Dedifferentiated amniotic fluid mesenchymal stem cell (primary cell): ENCODE results near the gene CCDC82.
"Not testable (repeated sequence)": the region's sequence is repeated elsewhere in the genome, so short reads cannot be mapped to it uniquely, and the experiment has no call there.

Experiments used
- DNase-seq: peaks from one replicate; pipeline ENCODE4 v3.0.0-alpha.2; 2016; ENCODE audit errors: extremely low spot score

The CCDC82 gene

DNA sequence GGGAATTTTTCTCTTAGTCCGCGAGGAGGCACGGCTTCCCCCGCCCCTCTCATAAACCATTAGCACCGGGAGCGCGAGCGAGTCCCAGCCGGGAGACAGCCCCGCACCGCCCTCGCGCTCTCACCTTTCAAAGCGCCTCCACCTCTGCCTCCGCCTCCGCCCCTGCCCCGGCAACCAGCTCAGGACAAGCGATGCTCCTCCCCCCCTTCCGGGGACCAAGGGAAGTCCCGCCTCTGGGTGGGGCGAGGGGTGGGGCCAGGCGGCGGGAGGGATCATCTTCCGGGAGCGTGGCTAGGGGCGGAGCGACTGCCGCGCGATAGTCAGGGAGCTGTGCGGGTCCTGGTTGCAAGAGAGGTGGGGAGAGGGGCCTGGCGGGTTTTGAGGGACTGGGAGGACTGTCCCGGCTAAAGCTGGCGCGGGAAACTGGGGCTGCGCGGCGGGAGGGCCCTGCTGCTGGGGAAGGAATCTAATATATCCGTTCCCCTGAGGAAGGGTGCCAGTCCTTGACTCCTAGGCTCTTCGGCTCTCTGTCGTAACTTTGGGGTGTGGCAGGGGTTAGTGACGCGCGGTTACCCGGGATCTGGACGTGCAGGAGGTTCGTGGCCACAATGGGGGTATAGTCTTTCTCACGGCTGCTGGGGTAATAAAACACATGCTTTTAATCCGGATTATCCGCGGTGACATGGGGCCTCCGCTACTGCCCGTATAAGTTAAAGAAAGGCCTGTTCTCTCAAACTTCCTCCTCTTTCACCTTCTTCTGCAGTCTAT, at the start of gene CCDC82, which contains the start of gene JRKL:
Gene CCDC82 (minus strand): TSS at position 193 of the 768 bp plus-strand sequence. CDS start 5,165 bp downstream, outside the sequence.
Gene JRKL (plus strand): TSS at position 294 of the 768 bp plus-strand sequence. CDS start 637 bp downstream, outside the sequence.
- DNase-seq, result peak; percentile 92

- DNase-seq, result not testable (repeated sequence)
Observed at GRCh38 chr11:96432654-96433053, 42.9 kb upstream of the CCDC82 start.

- DNase-seq, result no peak
Observed at GRCh38 chr11:96430668-96431067, 41.0 kb upstream of the CCDC82 start.

DNA sequence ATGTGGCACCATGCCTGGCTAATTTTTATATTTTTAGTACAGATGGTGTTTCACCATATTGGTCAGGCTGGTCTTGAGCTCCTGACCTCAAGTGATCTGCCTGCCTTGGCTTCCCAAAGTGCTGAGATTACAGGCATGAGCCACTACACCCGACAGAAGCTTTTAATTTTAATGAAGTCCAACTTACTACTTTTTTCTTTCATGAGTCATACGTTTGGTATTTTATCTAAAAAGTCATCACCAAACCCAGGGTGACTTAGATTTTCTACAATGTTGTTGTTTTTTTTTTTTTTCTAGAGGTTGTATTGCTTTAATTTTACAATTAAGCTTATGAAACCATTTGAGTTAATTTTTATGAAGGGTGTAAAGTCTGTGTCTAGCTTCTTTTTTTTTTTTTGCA, 35.0 kb upstream of the CCDC82 start:
- peak; percentile 54 for DNase-seq

DNA sequence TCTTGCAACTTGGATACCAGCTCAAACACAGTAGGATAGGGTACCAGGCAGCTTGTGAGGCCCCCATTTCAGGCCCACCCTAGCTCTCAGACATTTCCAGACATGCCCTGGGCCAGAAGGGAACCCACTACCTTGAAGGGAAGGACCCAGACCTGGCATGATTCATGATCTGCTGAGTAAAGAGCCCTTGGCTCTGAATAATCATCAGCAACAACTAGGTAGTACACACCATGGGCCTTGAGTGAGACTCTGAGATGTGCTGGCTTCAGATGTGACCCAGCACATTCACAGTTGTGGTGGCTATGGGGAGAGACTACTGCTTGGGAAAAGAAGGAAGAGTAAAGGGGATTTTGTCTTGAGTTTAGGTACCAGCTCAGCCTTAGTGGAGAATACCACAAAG, 23.7 kb upstream of the CCDC82 start:
- no peak for DNase-seq

GRCh38 chr11:96412761-96413381, 23.2 kb upstream of the CCDC82 start:
- no peak for DNase-seq

GRCh38 chr11:96411412-96411811, 21.7 kb upstream of the CCDC82 start:
- DNase-seq, result not testable (repeated sequence)

- no peak for DNase-seq
Observed at GRCh38 chr11:96400697-96401096, 11.0 kb upstream of the CCDC82 start.

DNA sequence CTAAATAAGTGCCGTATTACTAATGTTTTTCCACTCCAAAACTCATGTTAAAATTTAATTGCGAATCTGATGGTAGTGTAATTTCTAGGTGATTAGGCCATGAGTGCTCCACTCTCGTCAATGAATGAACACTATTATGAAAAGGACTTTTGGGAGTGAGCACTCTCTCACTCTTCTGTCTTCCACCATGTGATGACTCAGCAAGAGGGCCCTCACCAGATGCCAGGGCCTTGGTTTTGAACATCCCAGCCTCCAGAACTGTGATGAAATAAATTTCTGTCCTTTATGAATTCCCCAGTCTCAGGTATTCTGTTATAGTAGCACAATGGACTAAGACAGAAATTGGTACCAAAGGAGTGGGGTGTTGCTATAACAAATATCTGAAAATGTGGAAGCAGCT, 8.2 kb upstream of the CCDC82 start:
- no peak for DNase-seq

DNA sequence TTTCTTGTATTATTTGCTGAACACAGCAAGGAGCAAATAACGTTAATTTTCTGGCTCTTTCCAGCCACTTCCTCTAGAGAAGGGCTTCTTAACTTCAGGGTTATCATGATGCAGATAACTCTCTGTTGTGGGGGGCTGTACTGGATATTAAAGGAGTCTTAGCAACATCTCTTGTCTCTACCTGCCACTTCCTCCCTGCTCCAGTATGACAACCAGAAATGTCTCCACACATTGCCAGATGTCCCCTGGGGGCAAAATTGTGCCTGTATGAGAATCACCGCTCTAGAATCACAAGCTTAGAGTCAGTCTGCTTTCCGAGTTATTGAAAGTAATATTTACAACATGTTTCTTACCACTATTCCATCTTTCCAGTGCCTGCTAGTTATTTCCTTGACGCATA, 6.9 kb upstream of the CCDC82 start:
- no peak for DNase-seq

- DNase-seq, result no peak
Observed at GRCh38 chr11:96394773-96395172, 5.1 kb upstream of the CCDC82 start.

- DNase-seq, result peak; percentile 70
Observed at GRCh38 chr11:96393753-96394348, 4.1 kb upstream of the CCDC82 start.

DNA sequence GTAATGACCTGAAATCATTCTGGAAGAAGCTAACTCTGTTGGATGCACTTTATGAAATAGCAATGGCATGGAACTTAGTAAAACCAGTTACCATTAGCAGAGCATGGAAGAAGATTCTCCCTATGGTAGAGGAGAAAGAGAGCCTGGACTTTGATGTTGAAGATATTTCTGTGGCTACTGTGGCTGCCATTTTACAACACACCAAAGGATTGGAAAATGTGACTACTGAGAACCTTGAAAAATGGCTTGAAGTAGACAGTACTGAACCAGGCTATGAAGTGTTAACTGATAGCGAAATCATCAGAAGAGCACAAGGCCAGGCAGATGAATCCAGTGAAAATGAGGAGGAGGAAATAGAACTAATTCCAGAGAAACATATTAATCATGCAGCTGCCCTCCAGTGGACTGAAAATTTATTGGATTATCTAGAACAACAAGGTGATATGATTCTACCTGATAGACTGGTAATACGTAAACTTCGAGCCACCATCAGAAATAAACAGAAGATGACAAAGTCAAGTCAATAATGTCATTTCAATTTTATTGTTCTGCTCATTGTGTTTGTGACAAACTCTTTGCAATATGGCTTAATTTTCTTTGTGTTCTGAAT, 2.1 kb upstream of the CCDC82 start:
- DNase-seq, result no peak

- no peak for DNase-seq
Observed at GRCh38 chr11:96390488-96390792, 728 bp upstream of the CCDC82 start.

- DNase-seq, result no peak
Observed at GRCh38 chr11:96388891-96389719, 607 bp downstream of the CCDC82 start.

- DNase-seq, result no peak
Observed at GRCh38 chr11:96385187-96385586, 4.5 kb downstream of the CCDC82 start.

GRCh38 chr11:96384156-96384555, 5.6 kb downstream of the CCDC82 start:
- no peak for DNase-seq

GRCh38 chr11:96376796-96377195, 12.9 kb downstream of the CCDC82 start:
- DNase-seq, result no peak

DNA sequence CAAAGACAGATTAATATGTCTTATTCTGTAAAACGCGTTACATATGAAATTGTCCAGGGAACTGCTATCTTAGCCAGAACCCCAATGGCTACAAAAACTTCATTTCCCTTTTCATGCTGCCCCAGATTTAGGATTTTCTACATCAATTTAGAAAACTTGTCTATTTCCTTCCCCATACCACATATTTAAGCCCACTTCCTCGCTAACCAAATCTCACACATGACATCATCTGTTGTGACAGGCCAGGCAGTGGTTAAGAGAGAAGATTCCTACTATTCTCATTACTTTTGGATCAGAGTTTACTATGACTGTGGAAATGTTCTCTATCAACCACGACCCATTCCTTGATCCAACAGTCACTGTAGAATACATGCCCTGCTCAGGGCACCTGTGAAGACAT, 15.9 kb downstream of the CCDC82 start:
- no peak for DNase-seq

- DNase-seq, result no peak
Observed at GRCh38 chr11:96367342-96367741, 22.4 kb downstream of the CCDC82 start.

DNA sequence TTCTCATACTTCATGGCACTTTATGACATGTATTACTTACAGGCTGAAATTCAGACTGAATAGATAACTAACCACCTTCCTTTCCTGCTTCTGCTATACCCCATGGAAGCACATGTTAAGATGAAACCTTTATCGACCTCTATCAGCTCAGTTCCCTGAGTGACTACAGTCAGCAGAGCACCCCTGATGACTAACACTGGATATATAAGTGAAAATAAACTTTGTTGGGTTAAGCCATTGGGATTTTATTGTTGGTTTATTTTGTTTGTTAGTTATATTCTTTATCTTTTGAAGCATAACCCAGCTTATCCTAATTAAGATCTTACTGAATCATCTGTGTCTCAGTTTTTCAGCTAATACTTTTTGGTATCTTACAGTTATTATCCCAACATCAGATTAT, 23.7 kb downstream of the CCDC82 start:
- no peak for DNase-seq

DNA sequence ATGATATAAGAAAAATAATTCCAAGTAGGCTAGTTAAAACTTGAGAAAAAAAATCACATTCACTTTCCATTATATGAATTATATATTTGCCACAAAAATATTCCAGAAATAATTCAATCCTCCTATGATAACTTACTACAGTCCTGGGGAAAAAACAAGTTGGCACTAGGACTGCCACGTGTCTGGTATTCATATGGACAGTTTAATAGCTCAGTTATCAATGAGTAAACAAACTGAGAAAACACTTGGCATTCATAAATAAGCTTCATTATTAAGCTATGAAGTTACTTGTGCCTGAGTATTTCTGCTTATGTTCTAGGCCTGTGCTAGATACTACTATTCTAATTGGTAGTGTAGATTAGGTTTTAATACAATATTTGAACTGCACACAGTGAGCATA, 24.2 kb downstream of the CCDC82 start:
- no peak for DNase-seq
